NCI-H1048 (cell line): ENCODE measurements around the gene COPS7A.

Experiments
- DNase-seq: peaks from one replicate; lab custom pipeline; 2025; lab: John Stamatoyannopoulos, UW

COPS7A gene

GRCh38 chr12:6751767-6752166, 27.9 kb downstream of the COPS7A start:
- no peak for DNase-seq

GRCh38 chr12:6752167-6752920, 28.5 kb downstream of the COPS7A start:
- DNase-seq, result no peak

- DNase-seq, result peak; percentile 90
Observed at GRCh38 chr12:6752921-6753771, 29.3 kb downstream of the COPS7A start, which contains the start of gene MLF2. TSS of gene MLF2 (minus strand) at chr12:6753141. CDS start at chr12:6752334, 807 bp downstream.

GRCh38 chr12:6753772-6754356, 30.0 kb downstream of the COPS7A start:
- DNase-seq, result no peak

- DNase-seq, result no peak
Observed at GRCh38 chr12:6754411-6754810, 30.6 kb downstream of the COPS7A start.

- no peak for DNase-seq
Observed at GRCh38 chr12:6757028-6757690, 33.3 kb downstream of the COPS7A start.

- DNase-seq, result no peak
Observed at GRCh38 chr12:6758506-6759095, 34.8 kb downstream of the COPS7A start.

GRCh38 chr12:6759741-6760140, 35.9 kb downstream of the COPS7A start:
- no peak for DNase-seq

GRCh38 chr12:6763380-6763779, 39.5 kb downstream of the COPS7A start:
- no peak for DNase-seq

GRCh38 chr12:6764011-6764828, 40.4 kb downstream of the COPS7A start:
- DNase-seq, result peak; percentile 96

- no peak for DNase-seq
Observed at GRCh38 chr12:6765048-6765633, 41.3 kb downstream of the COPS7A start.

GRCh38 chr12:6765634-6766581, 42.1 kb downstream of the COPS7A start, which contains the start of gene PTMS:
TSS of gene PTMS (plus strand) at chr12:6766363. CDS start at chr12:6766706, 343 bp downstream.
- peak; percentile 54 for DNase-seq

GRCh38 chr12:6766651-6767349, 43.0 kb downstream of the COPS7A start:
- DNase-seq, result peak; percentile 47

GRCh38 chr12:6767353-6768319, 43.8 kb downstream of the COPS7A start:
- DNase-seq, result no peak

- DNase-seq, result no peak
Observed at GRCh38 chr12:6768437-6768914, 44.6 kb downstream of the COPS7A start.

GRCh38 chr12:6768990-6769389, 45.1 kb downstream of the COPS7A start:
- DNase-seq, result no peak

- DNase-seq, result no peak
Observed at GRCh38 chr12:6769666-6770065, 45.8 kb downstream of the COPS7A start.
